ENCODE data around the gene CAPN8.
A peak's percentile ranks its signal among the peaks of the same experiment; 100 is the strongest.

CAPN8 gene

GRCh38 chr1:223617323-223618070 lies 48.0 kb downstream of the CAPN8 start:
- no peak for DNase-seq (ENCODE audit: low spot score)

- DNase-seq (ENCODE audit: low spot score), result no peak
Measured at GRCh38 chr1:223616586-223616985, 48.9 kb downstream of the CAPN8 start.

GRCh38 chr1:223611936-223612335 lies 53.6 kb downstream of the CAPN8 start:
- peak; percentile 56 for DNase-seq (ENCODE audit: low spot score)

GRCh38 chr1:223609977-223610376 lies 55.5 kb downstream of the CAPN8 start:
- no peak for DNase-seq (ENCODE audit: low spot score)

GRCh38 chr1:223609066-223609465 lies 56.4 kb downstream of the CAPN8 start:
- no peak for DNase-seq (ENCODE audit: low spot score)

- DNase-seq (ENCODE audit: low spot score), result no peak
Measured at GRCh38 chr1:223558512-223558911, 107.0 kb downstream of the CAPN8 start.

GRCh38 chr1:223557130-223557475 lies 108.4 kb downstream of the CAPN8 start:
- no peak for DNase-seq (ENCODE audit: low spot score)

GRCh38 chr1:223556414-223557129 lies 108.9 kb downstream of the CAPN8 start:
- no peak for DNase-seq (ENCODE audit: low spot score)

- no peak for DNase-seq (ENCODE audit: low spot score)
Measured at GRCh38 chr1:223553957-223554356, 111.5 kb downstream of the CAPN8 start.

- no peak for DNase-seq (ENCODE audit: low spot score)
Measured at GRCh38 chr1:223551610-223552009, 113.9 kb downstream of the CAPN8 start.

- DNase-seq (ENCODE audit: low spot score), result no peak
Measured at GRCh38 chr1:223549740-223550139, 115.8 kb downstream of the CAPN8 start.

- DNase-seq (ENCODE audit: low spot score), result no peak
Measured at GRCh38 chr1:223547316-223548114, 118.0 kb downstream of the CAPN8 start.

- no peak for DNase-seq (ENCODE audit: low spot score)
Measured at GRCh38 chr1:223545343-223545742, 120.2 kb downstream of the CAPN8 start.

- no peak for DNase-seq (ENCODE audit: low spot score)
Measured at GRCh38 chr1:223543560-223543959, 121.9 kb downstream of the CAPN8 start.

- no peak for DNase-seq (ENCODE audit: low spot score)
Measured at GRCh38 chr1:223542831-223543230, 122.7 kb downstream of the CAPN8 start.

- DNase-seq (ENCODE audit: low spot score), result no peak
Measured at GRCh38 chr1:223540485-223541106, 124.9 kb downstream of the CAPN8 start.

GRCh38 chr1:223539750-223540149 lies 125.8 kb downstream of the CAPN8 start:
- peak; percentile 31 for DNase-seq (ENCODE audit: low spot score)

- peak; percentile 14 for DNase-seq (ENCODE audit: low spot score)
Measured at GRCh38 chr1:223538981-223539380, 126.5 kb downstream of the CAPN8 start.

GRCh38 chr1:223535319-223535718 lies 130.2 kb downstream of the CAPN8 start:
- DNase-seq (ENCODE audit: low spot score), result no peak

GRCh38 chr1:223534677-223535076 lies 130.8 kb downstream of the CAPN8 start:
- no peak for DNase-seq (ENCODE audit: low spot score)

GRCh38 chr1:223533708-223534107 lies 131.8 kb downstream of the CAPN8 start:
- DNase-seq (ENCODE audit: low spot score), result no peak

GRCh38 chr1:223531742-223532341 lies 133.7 kb downstream of the CAPN8 start:
- DNase-seq (ENCODE audit: low spot score), result peak; percentile 60

Data from pons (tissue), 1 donor.